Astrocyte of the spinal cord (primary cell): ENCODE data around the gene FAF2.

ENCODE experiments used
- DNase-seq: peaks from one replicate; pipeline ENCODE4 v3.0.0; 2011; ENCODE audit warnings: low read depth, low spot score
- H3K4me3 ChIP-seq: 2 replicates; pipeline ENCODE4 v1.5.1; 2011; ENCODE audit warnings: low read depth, mild to moderate bottlenecking, low read length, moderate library complexity
- CTCF ChIP-seq: IDR thresholded peaks from 2 replicates; pipeline ENCODE4 v1.5.1; 2012; ENCODE audit warnings: low read depth, mild to moderate bottlenecking, low read length, inconsistent platforms
- in situ Hi-C: cut with HindIII; loops from 2 replicates; pipeline ENCODE4 v1.10.0; 2017; ENCODE audit warnings: low sequenced_read_pairs

FAF2 gene

DNA sequence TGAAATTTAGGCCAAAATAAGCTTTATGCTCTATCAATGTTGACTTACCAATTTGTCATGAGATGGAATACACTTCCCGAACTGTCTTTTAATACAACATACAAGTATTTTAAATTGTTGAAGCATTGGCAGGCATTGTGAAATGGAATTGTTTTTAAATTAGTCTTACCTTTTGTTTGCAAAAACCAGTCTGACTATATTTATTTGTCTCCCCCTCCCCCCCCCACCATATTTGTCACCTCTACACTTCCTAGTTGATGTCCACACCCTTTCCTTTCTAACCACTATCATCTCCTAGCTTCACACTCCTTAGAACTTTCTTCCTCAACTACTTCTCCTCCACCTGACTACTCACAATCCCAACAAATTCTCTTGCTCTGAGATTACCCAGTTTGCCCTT is 40.9 kb downstream of the FAF2 start:
- no peak for DNase-seq
- no peak overlapping the region for H3K4me3 ChIP-seq
- TF ChIP-seq CTCF: no peak
- in situ Hi-C loops: no loop called here

DNA sequence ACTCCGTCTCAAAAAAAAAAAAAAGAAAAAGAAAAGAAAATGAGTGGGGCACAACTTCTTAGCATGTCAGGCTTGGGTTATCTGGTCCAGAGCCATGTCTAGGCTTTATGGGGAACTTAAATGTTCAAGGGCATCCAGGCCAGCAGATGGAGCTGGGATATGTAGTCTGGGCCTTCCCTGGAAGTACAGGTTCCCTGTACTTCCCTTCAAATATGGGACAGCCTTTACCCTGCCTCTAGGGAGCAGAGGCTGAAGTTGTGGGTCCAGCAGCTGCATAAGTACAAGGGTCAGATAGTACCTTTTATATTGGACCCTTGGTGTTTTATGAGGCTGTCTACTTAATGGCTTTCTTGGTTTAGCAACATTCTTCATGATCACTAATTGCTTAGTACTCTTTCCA is 42.1 kb downstream of the FAF2 start:
- in situ Hi-C loops: no loop called here
- no peak for DNase-seq
- H3K4me3 ChIP-seq: no peak overlapping the region
- TF ChIP-seq CTCF: no peak

GRCh38 chr5:176491101-176491502 is 42.9 kb downstream of the FAF2 start:
- in situ Hi-C loops: no loop called here
- no peak for TF ChIP-seq CTCF
- DNase-seq: no peak
- H3K4me3 ChIP-seq: no peak overlapping the region

- no peak for TF ChIP-seq CTCF
- H3K4me3 ChIP-seq: no peak overlapping the region
- DNase-seq: no peak
- in situ Hi-C loops: no loop called here
Measured at GRCh38 chr5:176491901-176492300, 43.7 kb downstream of the FAF2 start.

- no peak overlapping the region for H3K4me3 ChIP-seq
- no peak for DNase-seq
- no peak for TF ChIP-seq CTCF
- in situ Hi-C loops: no loop called here
Measured at GRCh38 chr5:176492431-176492830, 44.2 kb downstream of the FAF2 start.

GRCh38 chr5:176497852-176498251 is 49.7 kb downstream of the FAF2 start:
- no peak for TF ChIP-seq CTCF
- in situ Hi-C loops: no loop called here
- DNase-seq: no peak
- no peak overlapping the region for H3K4me3 ChIP-seq

DNA sequence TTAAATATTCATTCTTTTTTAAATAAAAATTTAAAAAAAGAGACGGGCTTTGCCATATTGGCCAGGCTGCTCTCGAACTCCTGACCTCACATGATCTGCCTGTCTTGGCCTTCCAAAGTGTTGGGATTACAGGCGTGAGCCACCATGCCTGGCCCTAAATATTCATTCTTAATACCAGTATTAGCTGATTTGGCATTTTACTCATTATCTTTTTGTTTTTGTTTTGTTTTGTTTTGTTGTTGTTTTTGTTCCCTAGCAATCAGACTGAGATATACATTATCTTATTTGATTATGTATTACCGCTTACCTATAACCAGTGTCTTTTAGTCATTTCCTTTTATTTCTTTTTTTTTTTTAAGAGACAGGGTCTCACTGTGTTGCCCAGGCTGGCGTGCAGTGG is 51.1 kb downstream of the FAF2 start:
- TF ChIP-seq CTCF: no peak
- in situ Hi-C loops: no loop called here
- DNase-seq: no peak
- no peak overlapping the region for H3K4me3 ChIP-seq
